IMR-90 (cell line): ENCODE measurements around the gene UBE2G1. TPM values are rescaled to one million over a fixed set of nuclear protein-coding genes. Genes with fewer than 3 reads are reported as not detected.

Experiments used
- ATAC-seq: fragments of 200-7000 bp; cut with Tn5 transposase; 2 replicates; pipeline ENCODE4 v1.9.1; 2020; ENCODE audit warnings: low read depth, mild to moderate bottlenecking, moderate library complexity
- BruUV-seq: library from RNA; stranded (reverse); fragments of 400-500 nt; replicated peaks from 2 replicates; lab custom pipeline; 2021; lab: Mats Ljungman, UMichigan
- CTCF ChIA-PET: fragments of 300-600 bp; formaldehyde crosslinking; extraction: SDS; loops from one replicate; lab custom pipeline; 2021; ENCODE audit warnings: antibody characterized with exemption; lab: Yijun Ruan, JAX
- POLR2A ChIA-PET: fragments of 300-600 bp; sonication (Branson Sonifier 250); formaldehyde crosslinking; loops from one replicate; lab custom pipeline; 2022; ENCODE audit warnings: antibody characterized with exemption; ENCODE audit not compliant: unreplicated experiment; lab: Charles Lee
- DNase-seq: peaks from one replicate; pipeline ENCODE4 v3.0.0; 2013
- H2AFZ ChIP-seq: replicated peaks from 2 replicates; pipeline ENCODE3; 2013; ENCODE audit warnings: low read length, mild to moderate bottlenecking; ENCODE audit not compliant: poor library complexity
- H2AK5ac ChIP-seq: 2 replicates; pipeline ENCODE4 v1.6.1; 2013; ENCODE audit warnings: low read depth, low read length, inconsistent platforms
- H2AK9ac ChIP-seq: replicated peaks from 2 replicates; pipeline ENCODE3; 2013; ENCODE audit warnings: mild to moderate bottlenecking, low read depth, low read length, moderate library complexity; ENCODE audit not compliant: poor library complexity
- H2BK120ac ChIP-seq: 2 replicates; pipeline ENCODE4 v1.6.1; 2013; ENCODE audit warnings: low read depth, low read length, inconsistent platforms
- H2BK15ac ChIP-seq: 3 replicates; pipeline ENCODE4 v1.6.1; 2013; ENCODE audit warnings: low read depth, low read length, inconsistent platforms
- H2BK20ac ChIP-seq: 2 replicates; pipeline ENCODE4 v1.6.1; 2013; ENCODE audit warnings: low read depth, mild to moderate bottlenecking, inconsistent platforms, low read length, moderate library complexity
- H2BK5ac ChIP-seq: 2 replicates; pipeline ENCODE4 v1.6.1; 2013; ENCODE audit warnings: mild to moderate bottlenecking, low read depth, low read length, inconsistent platforms; ENCODE audit not compliant: poor library complexity, severe bottlenecking
- H3K14ac ChIP-seq: replicated peaks from 2 replicates; pipeline ENCODE4 v1.6.1; 2013; ENCODE audit warnings: low read depth, low read length, inconsistent platforms
- H3K18ac ChIP-seq: 2 replicates; pipeline ENCODE4 v1.6.1; 2013; ENCODE audit warnings: low read depth, low read length, control low read depth
- H3K23ac ChIP-seq: 2 replicates; pipeline ENCODE4 v1.6.1; 2013; ENCODE audit warnings: low read depth, low read length, inconsistent platforms
- H3K27ac ChIP-seq: 2 replicates; pipeline ENCODE4 v1.5.1; 2013; ENCODE audit warnings: mild to moderate bottlenecking, control low read depth, low read length; ENCODE audit not compliant: insufficient read depth
- H3K27me3 ChIP-seq: 2 replicates; pipeline ENCODE4 v1.6.1; 2013; ENCODE audit warnings: low read length; ENCODE audit not compliant: control insufficient read depth, insufficient read depth
- H3K36me3 ChIP-seq: 2 replicates; pipeline ENCODE4 v1.6.1; 2013; ENCODE audit warnings: low read length, mixed read lengths; ENCODE audit not compliant: control insufficient read depth, insufficient read depth
- H3K4ac ChIP-seq: 2 replicates; pipeline ENCODE4 v1.6.1; 2013; ENCODE audit warnings: low read depth, low read length, inconsistent platforms
- H3K4me1 ChIP-seq: 2 replicates; pipeline ENCODE4 v1.6.1; 2013; ENCODE audit warnings: low read length, mixed read lengths; ENCODE audit not compliant: control insufficient read depth, insufficient read depth
- H3K4me2 ChIP-seq: 2 replicates; pipeline ENCODE4 v1.6.1; 2013; ENCODE audit warnings: low read depth, mild to moderate bottlenecking, control low read depth, low read length, moderate library complexity
- H3K4me3 ChIP-seq: 2 replicates; pipeline ENCODE4 v1.5.1; 2013; ENCODE audit warnings: low read depth, mild to moderate bottlenecking, control low read depth, low read length, moderate library complexity; ENCODE audit not compliant: insufficient read depth
- H3K56ac ChIP-seq: 2 replicates; pipeline ENCODE4 v1.6.1; 2013; ENCODE audit warnings: low read length, inconsistent platforms; ENCODE audit not compliant: insufficient read depth; ENCODE audit errors: extremely low read depth
- H3K79me1 ChIP-seq, 2 experiments: 2 replicates each; pipeline ENCODE4 v1.6.1; 2013; ENCODE audit warnings: low read length in 2 of 2, inconsistent platforms in 1 of 2, low read depth in 1 of 2
- H3K9ac ChIP-seq: 2 replicates; pipeline ENCODE4 v1.6.1; 2013; ENCODE audit warnings: low read depth, low read length, control low read depth
- H3K9me1 ChIP-seq: 2 replicates; pipeline ENCODE4 v1.6.1; 2013; ENCODE audit warnings: low read length, inconsistent platforms; ENCODE audit not compliant: insufficient read depth
- H3K9me3 ChIP-seq: 2 replicates; pipeline ENCODE4 v1.6.1; 2013; ENCODE audit warnings: low read length; ENCODE audit not compliant: control insufficient read depth, insufficient read depth
- H4K20me1 ChIP-seq: 2 replicates; pipeline ENCODE4 v1.6.1; 2013; ENCODE audit warnings: low read length, inconsistent platforms; ENCODE audit not compliant: insufficient read depth
- H4K5ac ChIP-seq: 2 replicates; pipeline ENCODE4 v1.6.1; 2013; ENCODE audit warnings: mild to moderate bottlenecking, low read depth, low read length, control low read depth
- H4K8ac ChIP-seq, 2 experiments: 2 replicates each; pipeline ENCODE4 v1.6.1; 2013; ENCODE audit warnings: low read depth in 2 of 2, low read length in 2 of 2, control low read depth in 1 of 2, inconsistent platforms in 1 of 2
- H4K91ac ChIP-seq: 2 replicates; pipeline ENCODE4 v1.6.1; 2013; ENCODE audit warnings: low read depth, low read length, inconsistent platforms; ENCODE audit not compliant: insufficient read depth
- CTCF ChIP-seq: conservative IDR thresholded peaks from 2 replicates; pipeline ENCODE4 v1.5.1; 2012; ENCODE audit warnings: mild to moderate bottlenecking, low read depth, low read length, improper control_type of control experiment
- WGBS, 2 experiments: methylation state at CpG; one replicate each; pipeline versions ENCODE4 v1.1.5 to v1.1.7; 2013; ENCODE audit warnings: missing lambda C conversion rate in 2 of 2; ENCODE audit not compliant: insufficient read length in 1 of 2; ENCODE audit errors: extremely low coverage in 2 of 2; 5-methylcytosine and 5-hydroxymethylcytosine counted together
- dilution Hi-C: fragments of 300-500 bp; cut with HindIII; formaldehyde crosslinking; loops from one replicate; pipeline ENCODE4 v1.14.3; 2018; ENCODE audit warnings: low sequenced_read_pairs; ENCODE audit not compliant: unreplicated experiment
- in situ Hi-C: fragments of 300-500 bp; cut with MboI; formaldehyde crosslinking; loops from 3 replicates; pipeline ENCODE4 v1.14.3; 2019; ENCODE audit warnings: low sequenced_read_pairs, inconsistent platforms, mixed read lengths
- intact Hi-C: fragments of 100-400 bp; cut with micrococcal nuclease; formaldehyde crosslinking; loops from 2 replicates; pipeline ENCODE4 v1.10.0; 2022
- polyA plus RNA-seq, 3 experiments: library from polyadenylated mRNA; depleted of rRNA; stranded (reverse); fragments of >200 nt; gene quantifications; 2 replicates each; pipeline ENCODE4 v1.2.3, GENCODE V29; 2012; ENCODE audit warnings: low replicate concordance in 1 of 3
- total RNA-seq: library from RNA; depleted of rRNA; stranded (reverse); fragments of >200 nt; gene quantifications from 2 replicates; pipeline ENCODE4 v1.2.3, GENCODE V29; 2012

The UBE2G1 gene
- total and polyA plus RNA-seq, 2 of the 4 experiments (the other 2 are of a cell fraction) = 26.3 to 26.6 TPM

GRCh38 chr17:4317610-4318009, 48.9 kb downstream of the UBE2G1 start:
- H3K79me1 ChIP-seq = peaks cover 38 to 81% of the 10 kb centered on the region in 2 experiments
- no peak overlapping the region for H2BK15ac ChIP-seq
- H3K18ac ChIP-seq = no peak overlapping the region
- POLR2A ChIA-PET = no interaction called here
- peaks cover 8% of the 10 kb centered on the region for H3K9me1 ChIP-seq
- H3K9me3 ChIP-seq = no peaks in the 10 kb centered on the region
- H2BK120ac ChIP-seq = no peak overlapping the region
- H4K8ac ChIP-seq = no peak overlapping the region
- H3K4me1 ChIP-seq = peaks cover 8% of the 10 kb centered on the region
- no peak overlapping the region for H3K4me2 ChIP-seq
- DNase-seq (no peak), ATAC-seq (no peak)
- no peak overlapping the region for H3K14ac ChIP-seq
- no peak overlapping the region for H3K56ac ChIP-seq
- no peak overlapping the region for H4K91ac ChIP-seq
- no peak overlapping the region for H2BK5ac ChIP-seq
- no peak overlapping the region for H2AK9ac ChIP-seq
- dilution Hi-C loops (no loop called here), intact Hi-C loops (loop anchor here (5.0 kb wide), 1 partner anchor 40 kb away; no protein-coding TSS in a partner anchor), in situ Hi-C loops (no loop called here)
- no peak overlapping the region for H3K27ac ChIP-seq
- H2AFZ ChIP-seq = no peak overlapping the region
- H3K4me3 ChIP-seq = no peak overlapping the region
- WGBS, 2 experiments = no CpG with 5 or more reads among the region's 5 CpGs
- BruUV-seq = no TSS peak
- H3K23ac ChIP-seq = no peak overlapping the region
- no peak overlapping the region for H2BK20ac ChIP-seq
- TF ChIP-seq CTCF = no peak
- H3K27me3 ChIP-seq = no peaks in the 10 kb centered on the region
- no peak overlapping the region for H3K4ac ChIP-seq
- H4K20me1 ChIP-seq = peaks cover 86% of the 10 kb centered on the region
- H4K5ac ChIP-seq = no peak overlapping the region
- no peaks in the 10 kb centered on the region; the same call in 1 of the 2 replicates for H3K36me3 ChIP-seq
- H2AK5ac ChIP-seq = no peak overlapping the region
- CTCF ChIA-PET = no interaction called here
- H3K9ac ChIP-seq = no peak overlapping the region
